ENCODE results near the gene SYNJ2.

GRCh38 chr6:157991067-157991432 lies 9.4 kb downstream of the SYNJ2 start:
- TF ChIP-seq CTCF (IDR thresholded peaks at IDR 0.05; ENCODE audit: low read depth, low read length) (no peak), POLR2A (IDR thresholded peaks at IDR 0.05; ENCODE audit: extremely low read depth, insufficient read length) (no peak), MYC (IDR thresholded peaks at IDR 0.05; ENCODE audit: low read depth, low read length) (no peak)
- TF ChIP-seq, protein P1, sequence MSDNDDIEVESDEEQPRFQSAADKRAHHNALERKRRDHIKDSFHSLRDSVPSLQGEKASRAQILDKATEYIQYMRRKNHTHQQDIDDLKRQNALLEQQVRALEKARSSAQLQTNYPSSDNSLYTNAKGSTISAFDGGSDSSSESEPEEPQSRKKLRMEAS (IDR thresholded peaks at IDR 0.05; ENCODE audit: low read depth, low read length), result no peak

Measured in NB4 (cell line).